IMR-90 (cell line): Measurements from ENCODE around the gene KLHL3. TPM values are rescaled to one million over a fixed set of nuclear protein-coding genes. Genes with fewer than 3 reads are reported as not detected.

Experiments
- ATAC-seq: fragments of 200-7000 bp; cut with Tn5 transposase; 2 replicates; pipeline ENCODE4 v1.9.1; 2020; ENCODE audit warnings: low read depth, mild to moderate bottlenecking, moderate library complexity
- BruUV-seq: library from RNA; stranded (reverse); fragments of 400-500 nt; replicated peaks from 2 replicates; lab custom pipeline; 2021; lab: Mats Ljungman, UMichigan
- CTCF ChIA-PET: fragments of 300-600 bp; formaldehyde crosslinking; extraction: SDS; loops from one replicate; lab custom pipeline; 2021; ENCODE audit warnings: antibody characterized with exemption; lab: Yijun Ruan, JAX
- POLR2A ChIA-PET: fragments of 300-600 bp; sonication (Branson Sonifier 250); formaldehyde crosslinking; loops from one replicate; lab custom pipeline; 2022; ENCODE audit warnings: antibody characterized with exemption; ENCODE audit not compliant: unreplicated experiment; lab: Charles Lee
- DNase-seq: peaks from one replicate; pipeline ENCODE4 v3.0.0; 2013
- H2AFZ ChIP-seq: replicated peaks from 2 replicates; pipeline ENCODE3; 2013; ENCODE audit warnings: low read length, mild to moderate bottlenecking; ENCODE audit not compliant: poor library complexity
- H2AK5ac ChIP-seq: 2 replicates; pipeline ENCODE4 v1.6.1; 2013; ENCODE audit warnings: low read depth, low read length, inconsistent platforms
- H2AK9ac ChIP-seq: replicated peaks from 2 replicates; pipeline ENCODE3; 2013; ENCODE audit warnings: mild to moderate bottlenecking, low read depth, low read length, moderate library complexity; ENCODE audit not compliant: poor library complexity
- H2BK120ac ChIP-seq: 2 replicates; pipeline ENCODE4 v1.6.1; 2013; ENCODE audit warnings: low read depth, low read length, inconsistent platforms
- H2BK15ac ChIP-seq: 3 replicates; pipeline ENCODE4 v1.6.1; 2013; ENCODE audit warnings: low read depth, low read length, inconsistent platforms
- H2BK20ac ChIP-seq: 2 replicates; pipeline ENCODE4 v1.6.1; 2013; ENCODE audit warnings: low read depth, mild to moderate bottlenecking, inconsistent platforms, low read length, moderate library complexity
- H2BK5ac ChIP-seq: 2 replicates; pipeline ENCODE4 v1.6.1; 2013; ENCODE audit warnings: mild to moderate bottlenecking, low read depth, low read length, inconsistent platforms; ENCODE audit not compliant: poor library complexity, severe bottlenecking
- H3K14ac ChIP-seq: replicated peaks from 2 replicates; pipeline ENCODE4 v1.6.1; 2013; ENCODE audit warnings: low read depth, low read length, inconsistent platforms
- H3K18ac ChIP-seq: 2 replicates; pipeline ENCODE4 v1.6.1; 2013; ENCODE audit warnings: low read depth, low read length, control low read depth
- H3K23ac ChIP-seq: 2 replicates; pipeline ENCODE4 v1.6.1; 2013; ENCODE audit warnings: low read depth, low read length, inconsistent platforms
- H3K27ac ChIP-seq: 2 replicates; pipeline ENCODE4 v1.5.1; 2013; ENCODE audit warnings: mild to moderate bottlenecking, control low read depth, low read length; ENCODE audit not compliant: insufficient read depth
- H3K27me3 ChIP-seq: 2 replicates; pipeline ENCODE4 v1.6.1; 2013; ENCODE audit warnings: low read length; ENCODE audit not compliant: control insufficient read depth, insufficient read depth
- H3K36me3 ChIP-seq: 2 replicates; pipeline ENCODE4 v1.6.1; 2013; ENCODE audit warnings: low read length, mixed read lengths; ENCODE audit not compliant: control insufficient read depth, insufficient read depth
- H3K4ac ChIP-seq: 2 replicates; pipeline ENCODE4 v1.6.1; 2013; ENCODE audit warnings: low read depth, low read length, inconsistent platforms
- H3K4me1 ChIP-seq: 2 replicates; pipeline ENCODE4 v1.6.1; 2013; ENCODE audit warnings: low read length, mixed read lengths; ENCODE audit not compliant: control insufficient read depth, insufficient read depth
- H3K4me2 ChIP-seq: 2 replicates; pipeline ENCODE4 v1.6.1; 2013; ENCODE audit warnings: low read depth, mild to moderate bottlenecking, control low read depth, low read length, moderate library complexity
- H3K4me3 ChIP-seq: 2 replicates; pipeline ENCODE4 v1.5.1; 2013; ENCODE audit warnings: low read depth, mild to moderate bottlenecking, control low read depth, low read length, moderate library complexity; ENCODE audit not compliant: insufficient read depth
- H3K56ac ChIP-seq: 2 replicates; pipeline ENCODE4 v1.6.1; 2013; ENCODE audit warnings: low read length, inconsistent platforms; ENCODE audit not compliant: insufficient read depth; ENCODE audit errors: extremely low read depth
- H3K79me1 ChIP-seq, 2 experiments: 2 replicates each; pipeline ENCODE4 v1.6.1; 2013; ENCODE audit warnings: low read length in 2 of 2, inconsistent platforms in 1 of 2, low read depth in 1 of 2
- H3K9ac ChIP-seq: 2 replicates; pipeline ENCODE4 v1.6.1; 2013; ENCODE audit warnings: low read depth, low read length, control low read depth
- H3K9me1 ChIP-seq: 2 replicates; pipeline ENCODE4 v1.6.1; 2013; ENCODE audit warnings: low read length, inconsistent platforms; ENCODE audit not compliant: insufficient read depth
- H3K9me3 ChIP-seq: 2 replicates; pipeline ENCODE4 v1.6.1; 2013; ENCODE audit warnings: low read length; ENCODE audit not compliant: control insufficient read depth, insufficient read depth
- H4K20me1 ChIP-seq: 2 replicates; pipeline ENCODE4 v1.6.1; 2013; ENCODE audit warnings: low read length, inconsistent platforms; ENCODE audit not compliant: insufficient read depth
- H4K5ac ChIP-seq: 2 replicates; pipeline ENCODE4 v1.6.1; 2013; ENCODE audit warnings: mild to moderate bottlenecking, low read depth, low read length, control low read depth
- H4K8ac ChIP-seq, 2 experiments: 2 replicates each; pipeline ENCODE4 v1.6.1; 2013; ENCODE audit warnings: low read depth in 2 of 2, low read length in 2 of 2, control low read depth in 1 of 2, inconsistent platforms in 1 of 2
- H4K91ac ChIP-seq: 2 replicates; pipeline ENCODE4 v1.6.1; 2013; ENCODE audit warnings: low read depth, low read length, inconsistent platforms; ENCODE audit not compliant: insufficient read depth
- NFE2L2 ChIP-seq: fragments of 150-350 bp; IDR thresholded peaks from 2 replicates; pipeline ENCODE4 v1.6.1; 2016; ENCODE audit warnings: low read depth, mild to moderate bottlenecking, low read length
- whole genome bisulfite sequencing, 2 experiments: methylation state at CpG; one replicate each; pipeline versions ENCODE4 v1.1.5 to v1.1.7; 2013; ENCODE audit warnings: missing lambda C conversion rate in 2 of 2; ENCODE audit not compliant: insufficient read length in 1 of 2; ENCODE audit errors: extremely low coverage in 2 of 2; 5-methylcytosine and 5-hydroxymethylcytosine counted together
- dilution Hi-C: fragments of 300-500 bp; cut with HindIII; formaldehyde crosslinking; loops from one replicate; pipeline ENCODE4 v1.14.3; 2018; ENCODE audit warnings: low sequenced_read_pairs; ENCODE audit not compliant: unreplicated experiment
- in situ Hi-C: fragments of 300-500 bp; cut with MboI; formaldehyde crosslinking; loops from 3 replicates; pipeline ENCODE4 v1.14.3; 2019; ENCODE audit warnings: low sequenced_read_pairs, inconsistent platforms, mixed read lengths
- intact Hi-C: fragments of 100-400 bp; cut with micrococcal nuclease; formaldehyde crosslinking; loops from 2 replicates; pipeline ENCODE4 v1.10.0; 2022
- polyA plus RNA-seq, 3 experiments: library from polyadenylated mRNA; depleted of rRNA; stranded (reverse); fragments of >200 nt; gene quantifications; 2 replicates each; pipeline ENCODE4 v1.2.3, GENCODE V29; 2012; ENCODE audit warnings: low replicate concordance in 1 of 3
- total RNA-seq: library from RNA; depleted of rRNA; stranded (reverse); fragments of >200 nt; gene quantifications from 2 replicates; pipeline ENCODE4 v1.2.3, GENCODE V29; 2012
- TF ChIP-seq, protein P1 (sequence below): conservative IDR thresholded peaks from 2 replicates; pipeline ENCODE4 v1.5.1; 2012; ENCODE audit warnings: mild to moderate bottlenecking, low read depth, low read length, improper control_type of control experiment
- TF ChIP-seq, protein P2 (sequence below): fragments of 150-350 bp; IDR thresholded peaks from 2 replicates; pipeline ENCODE4 v1.6.1; 2016; ENCODE audit warnings: low read depth, mild to moderate bottlenecking, low read length, moderate library complexity, borderline replicate concordance
- TF ChIP-seq, protein P3 (sequence below): fragments of 150-350 bp; IDR thresholded peaks from 2 replicates; pipeline ENCODE4 v1.6.1; 2017; ENCODE audit warnings: mild to moderate bottlenecking, antibody characterized with exemption, low read length, low read depth

The KLHL3 gene
- total and polyA plus RNA-seq, 2 of the 4 experiments (the other 2 are of a cell fraction) = 2.3 to 4.1 TPM

DNA sequence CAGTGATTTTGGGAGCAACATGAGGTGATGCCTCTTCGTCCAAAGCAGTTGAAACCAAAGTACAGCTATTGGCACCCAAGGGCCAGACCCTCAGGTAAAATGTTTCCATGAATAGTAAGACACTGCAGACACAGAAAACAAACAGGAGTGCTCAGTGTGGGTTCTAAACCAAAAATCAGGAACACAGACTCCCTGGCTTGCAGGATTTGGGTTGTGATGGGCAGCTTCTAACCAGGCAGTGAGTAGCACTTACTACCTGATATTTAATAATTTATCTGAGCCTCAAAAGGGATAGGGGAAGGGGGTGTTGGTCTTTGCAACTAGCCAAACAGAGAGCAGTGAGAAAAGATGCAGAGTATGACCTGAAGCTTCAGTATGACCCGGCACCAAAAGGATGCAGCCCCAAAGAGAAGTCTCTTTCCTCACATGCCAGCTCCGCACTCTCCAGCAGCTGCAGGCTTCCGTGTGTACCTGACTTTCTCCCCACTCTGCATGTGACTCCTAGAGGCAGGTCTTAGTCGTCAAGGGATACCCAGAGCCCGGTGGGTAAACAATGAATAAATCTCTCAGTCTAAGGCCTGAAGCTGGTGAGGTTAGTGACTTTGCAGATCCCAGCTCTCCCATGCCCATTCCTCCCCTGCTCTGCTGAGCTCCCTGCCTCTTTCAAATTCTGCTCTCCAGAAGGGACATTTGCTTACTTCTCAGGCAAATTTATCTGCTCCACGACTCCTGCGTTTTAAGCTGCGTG is 131.4 kb downstream of the KLHL3 start:
- BruUV-seq = no TSS peak
- H2AK5ac ChIP-seq = no peak overlapping the region
- peaks cover 10% of the 10 kb centered on the region for H3K27me3 ChIP-seq
- H4K91ac ChIP-seq = no peak overlapping the region
- H2AK9ac ChIP-seq = no peak overlapping the region
- H3K4me3 ChIP-seq = no peak overlapping the region
- H3K23ac ChIP-seq = no peak overlapping the region
- no peak overlapping the region for H2AFZ ChIP-seq
- no CpG with 5 or more reads among the region's 9 CpGs for WGBS, 2 experiments
- intact Hi-C loops (no loop called here), dilution Hi-C loops (no loop called here), in situ Hi-C loops (no loop called here)
- H3K4me1 ChIP-seq = no peaks in the 10 kb centered on the region
- H4K8ac ChIP-seq = no peak overlapping the region
- ATAC-seq (no peak), DNase-seq (no peak)
- POLR2A ChIA-PET = no interaction called here
- no peak overlapping the region for H3K4me2 ChIP-seq
- no peak overlapping the region for H3K56ac ChIP-seq
- H2BK5ac ChIP-seq = no peak overlapping the region
- H2BK20ac ChIP-seq = no peak overlapping the region
- H4K20me1 ChIP-seq = no peaks in the 10 kb centered on the region
- H3K9me1 ChIP-seq = no peaks in the 10 kb centered on the region
- TF ChIP-seq NFE2L2 = no peak
- TF ChIP-seq, protein P1, sequence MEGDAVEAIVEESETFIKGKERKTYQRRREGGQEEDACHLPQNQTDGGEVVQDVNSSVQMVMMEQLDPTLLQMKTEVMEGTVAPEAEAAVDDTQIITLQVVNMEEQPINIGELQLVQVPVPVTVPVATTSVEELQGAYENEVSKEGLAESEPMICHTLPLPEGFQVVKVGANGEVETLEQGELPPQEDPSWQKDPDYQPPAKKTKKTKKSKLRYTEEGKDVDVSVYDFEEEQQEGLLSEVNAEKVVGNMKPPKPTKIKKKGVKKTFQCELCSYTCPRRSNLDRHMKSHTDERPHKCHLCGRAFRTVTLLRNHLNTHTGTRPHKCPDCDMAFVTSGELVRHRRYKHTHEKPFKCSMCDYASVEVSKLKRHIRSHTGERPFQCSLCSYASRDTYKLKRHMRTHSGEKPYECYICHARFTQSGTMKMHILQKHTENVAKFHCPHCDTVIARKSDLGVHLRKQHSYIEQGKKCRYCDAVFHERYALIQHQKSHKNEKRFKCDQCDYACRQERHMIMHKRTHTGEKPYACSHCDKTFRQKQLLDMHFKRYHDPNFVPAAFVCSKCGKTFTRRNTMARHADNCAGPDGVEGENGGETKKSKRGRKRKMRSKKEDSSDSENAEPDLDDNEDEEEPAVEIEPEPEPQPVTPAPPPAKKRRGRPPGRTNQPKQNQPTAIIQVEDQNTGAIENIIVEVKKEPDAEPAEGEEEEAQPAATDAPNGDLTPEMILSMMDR = no peak
- TF ChIP-seq, protein P2, sequence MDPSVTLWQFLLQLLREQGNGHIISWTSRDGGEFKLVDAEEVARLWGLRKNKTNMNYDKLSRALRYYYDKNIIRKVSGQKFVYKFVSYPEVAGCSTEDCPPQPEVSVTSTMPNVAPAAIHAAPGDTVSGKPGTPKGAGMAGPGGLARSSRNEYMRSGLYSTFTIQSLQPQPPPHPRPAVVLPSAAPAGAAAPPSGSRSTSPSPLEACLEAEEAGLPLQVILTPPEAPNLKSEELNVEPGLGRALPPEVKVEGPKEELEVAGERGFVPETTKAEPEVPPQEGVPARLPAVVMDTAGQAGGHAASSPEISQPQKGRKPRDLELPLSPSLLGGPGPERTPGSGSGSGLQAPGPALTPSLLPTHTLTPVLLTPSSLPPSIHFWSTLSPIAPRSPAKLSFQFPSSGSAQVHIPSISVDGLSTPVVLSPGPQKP = no peak
- TF ChIP-seq, protein P3, sequence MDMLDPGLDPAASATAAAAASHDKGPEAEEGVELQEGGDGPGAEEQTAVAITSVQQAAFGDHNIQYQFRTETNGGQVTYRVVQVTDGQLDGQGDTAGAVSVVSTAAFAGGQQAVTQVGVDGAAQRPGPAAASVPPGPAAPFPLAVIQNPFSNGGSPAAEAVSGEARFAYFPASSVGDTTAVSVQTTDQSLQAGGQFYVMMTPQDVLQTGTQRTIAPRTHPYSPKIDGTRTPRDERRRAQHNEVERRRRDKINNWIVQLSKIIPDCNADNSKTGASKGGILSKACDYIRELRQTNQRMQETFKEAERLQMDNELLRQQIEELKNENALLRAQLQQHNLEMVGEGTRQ = no peak
- no peaks in the 10 kb centered on the region for H3K9me3 ChIP-seq
- H3K27ac ChIP-seq = no peak overlapping the region
- no peak overlapping the region for H2BK120ac ChIP-seq
- H4K5ac ChIP-seq = no peak overlapping the region
- no peak overlapping the region for H3K18ac ChIP-seq
- CTCF ChIA-PET = interaction anchor here (0.6 kb wide), 1 partner anchor 1008 kb away, joined by 3 read pairs; no protein-coding TSS in a partner anchor
- H3K14ac ChIP-seq = no peak overlapping the region
- no peak overlapping the region for H3K9ac ChIP-seq
- no peak overlapping the region for H2BK15ac ChIP-seq
- no peaks in the 10 kb centered on the region for H3K79me1 ChIP-seq
- H3K36me3 ChIP-seq = no peaks in the 10 kb centered on the region
- H3K4ac ChIP-seq = no peak overlapping the region
